Endodermal cell (in vitro differentiated cells): ENCODE data around the gene GRIN2A. TPM values are rescaled to one million over a fixed set of nuclear protein-coding genes. Genes with fewer than 3 reads are reported as not detected.

ENCODE experiments used
- DNase-seq: peaks from one replicate; pipeline ENCODE4 v3.0.0-alpha.2; 2017
- H3K27ac ChIP-seq: 2 replicates; pipeline ENCODE4 v1.5.1; 2013; ENCODE audit warnings: mild to moderate bottlenecking, low read depth, low read length, moderate library complexity
- H3K27me3 ChIP-seq: 2 replicates; pipeline ENCODE4 v1.6.1; 2013; ENCODE audit warnings: mild to moderate bottlenecking, low read length, moderate library complexity; ENCODE audit not compliant: insufficient read depth, control insufficient read depth, poor library complexity, severe bottlenecking
- H3K36me3 ChIP-seq: 2 replicates; pipeline ENCODE4 v1.7.0; 2013; ENCODE audit warnings: mild to moderate bottlenecking, low read length, moderate library complexity; ENCODE audit not compliant: control insufficient read depth, insufficient read depth
- H3K4me1 ChIP-seq: one replicate; pipeline ENCODE4 v1.7.0; 2013; ENCODE audit warnings: low read length; ENCODE audit not compliant: control insufficient read depth, insufficient read depth
- H3K4me3 ChIP-seq: 2 replicates; pipeline ENCODE4 v1.5.1; 2013; ENCODE audit warnings: mild to moderate bottlenecking, low read length, moderate library complexity
- H3K9ac ChIP-seq: 2 replicates; pipeline ENCODE4 v1.6.1; 2013; ENCODE audit warnings: mild to moderate bottlenecking, low read length, moderate library complexity; ENCODE audit not compliant: poor library complexity, severe bottlenecking; ENCODE audit errors: extremely low read depth
- H3K9me3 ChIP-seq: 2 replicates; pipeline ENCODE4 v1.6.1; 2013; ENCODE audit warnings: mild to moderate bottlenecking, low read length, moderate library complexity; ENCODE audit not compliant: control insufficient read depth
- H3K27ac Mint-ChIP-seq: 2 replicates; pipeline ENCODE4 v1.8.0; 2020; ENCODE audit warnings: mixed read lengths
- H3K27me3 Mint-ChIP-seq: 2 replicates; pipeline ENCODE4 v1.8.0; 2021; ENCODE audit warnings: mild to moderate bottlenecking, mixed read lengths; ENCODE audit not compliant: insufficient read depth
- H3K36me3 Mint-ChIP-seq: 2 replicates; pipeline ENCODE4 v1.8.0; 2020; ENCODE audit warnings: low read depth, mixed read lengths
- H3K4me1 Mint-ChIP-seq: 2 replicates; pipeline ENCODE4 v1.8.0; 2020; ENCODE audit warnings: mixed read lengths
- H3K4me3 Mint-ChIP-seq: 2 replicates; pipeline ENCODE4 v1.8.0; 2020; ENCODE audit warnings: mild to moderate bottlenecking, moderate library complexity, mixed read lengths
- H3K9me3 Mint-ChIP-seq: 2 replicates; pipeline ENCODE4 v1.8.0; 2020; ENCODE audit warnings: mild to moderate bottlenecking, mixed read lengths
- CTCF ChIP-seq: fragments of 200-600 bp; sonication (generic); conservative IDR thresholded peaks from 2 replicates; pipeline ENCODE4 v1.5.0; 2021; ENCODE audit warnings: antibody characterized with exemption, mild to moderate bottlenecking
- WGBS, 2 experiments: methylation state at CpG; one replicate each; pipeline versions ENCODE4 v1.1.5 to v1.1.7; 2013; ENCODE audit warnings: missing lambda C conversion rate in 2 of 2, mixed read lengths in 1 of 2; ENCODE audit not compliant: insufficient coverage in 1 of 2, insufficient read length in 1 of 2; 5-methylcytosine and 5-hydroxymethylcytosine counted together
- total RNA-seq, 2 donors: library from RNA; stranded (reverse); fragmentation: NEBNext Ultra II Directional in 1 of 2; extraction: Animal tissue kit (Norgen Biotek cat#: 25700) in 1 of 2; gene quantifications; 2 replicates in 1 of 2; 3 replicates in 1 of 2; pipeline ENCODE4 v1.2.1, GENCODE V29; 2021

Gene GRIN2A
- total RNA-seq, 2 donors from 2014 or later = 1.2 TPM

GRCh38 chr16:9941245-9941644 is 241.0 kb downstream of the GRIN2A start:
- no peak for DNase-seq
- Mint-ChIP-seq H3K9me3 (no peaks in the 10 kb centered on the region), H3K4me1 (peaks cover 15% of the 10 kb centered on the region), H3K27me3 (peaks cover 71% of the 10 kb centered on the region), H3K27ac (no peak overlapping the region), H3K36me3 (no peaks in the 10 kb centered on the region), H3K4me3 (no peak overlapping the region)
- H3K4me3 ChIP-seq = no peak overlapping the region
- WGBS, 2 experiments = 93% methylated on average over 3 of the region's 3 CpGs; no CpG with 5 or more reads in 1 of the 2 experiments
- no peak for TF ChIP-seq CTCF
- no peak overlapping the region for H3K9ac ChIP-seq
- no peak overlapping the region for H3K27ac ChIP-seq
- H3K9me3 ChIP-seq = no peaks in the 10 kb centered on the region
- H3K4me1 ChIP-seq = peaks cover 7% of the 10 kb centered on the region
- H3K27me3 ChIP-seq = peaks cover 57% of the 10 kb centered on the region
- no peaks in the 10 kb centered on the region for H3K36me3 ChIP-seq

GRCh38 chr16:9934723-9935508 is 247.3 kb downstream of the GRIN2A start:
- 95 to 98% methylated on average over 6 to 8 of the region's 8 CpGs for WGBS, 2 experiments
- H3K27ac Mint-ChIP-seq = no peak overlapping the region

GRCh38 chr16:9932919-9933653 is 249.1 kb downstream of the GRIN2A start:
- no peaks in the 10 kb centered on the region for H3K36me3 Mint-ChIP-seq
- no peak overlapping the region for H3K27ac ChIP-seq
- H3K27ac Mint-ChIP-seq = no peak overlapping the region
- DNase-seq = no peak
- 85% methylated on average over 5 of the region's 5 CpGs; no CpG with 5 or more reads in 1 of the 2 experiments for WGBS, 2 experiments
- H3K9me3 ChIP-seq = no peaks in the 10 kb centered on the region
- no peaks in the 10 kb centered on the region for H3K36me3 ChIP-seq
- H3K27me3 Mint-ChIP-seq = peaks cover 14% of the 10 kb centered on the region
- TF ChIP-seq CTCF = no peak
- peaks cover 12% of the 10 kb centered on the region for H3K27me3 ChIP-seq
- H3K4me3 ChIP-seq = no peak overlapping the region
- H3K9ac ChIP-seq = no peak overlapping the region
- no peaks in the 10 kb centered on the region for H3K9me3 Mint-ChIP-seq
- no peaks in the 10 kb centered on the region for H3K4me1 ChIP-seq
- H3K4me3 Mint-ChIP-seq = no peak overlapping the region
- H3K4me1 Mint-ChIP-seq = peaks cover 5% of the 10 kb centered on the region

More at GRCh38 chr16:9934723-9935508, 247.3 kb downstream of the GRIN2A start:
- H3K9me3 ChIP-seq = no peaks in the 10 kb centered on the region
- no peaks in the 10 kb centered on the region for H3K36me3 ChIP-seq
- no peak for TF ChIP-seq CTCF
- no peak overlapping the region for H3K27ac ChIP-seq
- no peaks in the 10 kb centered on the region for H3K36me3 Mint-ChIP-seq
- H3K4me3 ChIP-seq = no peak overlapping the region
- H3K9me3 Mint-ChIP-seq = no peaks in the 10 kb centered on the region
- H3K4me3 Mint-ChIP-seq = no peak overlapping the region
- H3K4me1 Mint-ChIP-seq = peaks cover 5% of the 10 kb centered on the region
- no peak for DNase-seq
- H3K4me1 ChIP-seq = no peaks in the 10 kb centered on the region
- peaks cover 18% of the 10 kb centered on the region for H3K27me3 Mint-ChIP-seq
- H3K27me3 ChIP-seq = peaks cover 26% of the 10 kb centered on the region
- H3K9ac ChIP-seq = no peak overlapping the region
